HG03135 (cell line): ENCODE results near the gene PRPF6.
"Not testable (repeated sequence)": the region's sequence is repeated elsewhere in the genome, so short reads cannot be mapped to it uniquely, and the experiment has no call there.

Source experiments
- ATAC-seq: cut with Tn5 transposase; IDR thresholded peaks from one replicate; pipeline ENCODE4 v1.9.1; 2021; ENCODE audit warnings: mild to moderate bottlenecking, moderate library complexity; ENCODE audit not compliant: unreplicated experiment

Gene PRPF6

DNA sequence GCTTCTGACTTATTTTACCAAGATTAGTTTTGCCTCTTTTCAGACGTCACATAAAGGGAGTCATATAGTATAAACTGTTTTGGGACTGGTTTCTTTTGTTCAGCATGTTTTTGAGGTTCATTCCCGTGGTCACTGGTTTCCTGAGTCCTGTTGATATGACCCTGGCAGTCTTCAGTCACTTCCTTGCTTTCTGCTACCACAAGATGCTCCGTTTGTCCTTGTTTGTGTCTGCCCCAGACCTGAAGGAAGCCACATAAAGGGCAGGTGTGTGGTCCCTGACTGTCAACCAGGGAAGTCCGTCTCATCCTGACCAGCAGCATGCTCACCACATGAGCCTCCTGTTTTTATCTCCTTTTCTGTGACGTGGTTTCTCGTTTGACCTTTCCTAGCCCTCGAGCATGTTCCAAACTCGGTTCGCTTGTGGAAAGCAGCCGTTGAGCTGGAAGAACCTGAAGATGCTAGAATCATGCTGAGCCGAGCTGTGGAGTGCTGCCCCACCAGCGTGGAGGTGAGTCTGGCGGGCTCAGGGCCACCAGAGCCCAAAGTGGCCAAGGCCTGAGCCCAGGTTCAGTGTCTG lies 29.0 kb downstream of the PRPF6 start:
- ATAC-seq = no peak

- ATAC-seq = no peak
These were observed 29.8 kb downstream of the PRPF6 start for GRCh38 chr20:64010711-64011237.

DNA sequence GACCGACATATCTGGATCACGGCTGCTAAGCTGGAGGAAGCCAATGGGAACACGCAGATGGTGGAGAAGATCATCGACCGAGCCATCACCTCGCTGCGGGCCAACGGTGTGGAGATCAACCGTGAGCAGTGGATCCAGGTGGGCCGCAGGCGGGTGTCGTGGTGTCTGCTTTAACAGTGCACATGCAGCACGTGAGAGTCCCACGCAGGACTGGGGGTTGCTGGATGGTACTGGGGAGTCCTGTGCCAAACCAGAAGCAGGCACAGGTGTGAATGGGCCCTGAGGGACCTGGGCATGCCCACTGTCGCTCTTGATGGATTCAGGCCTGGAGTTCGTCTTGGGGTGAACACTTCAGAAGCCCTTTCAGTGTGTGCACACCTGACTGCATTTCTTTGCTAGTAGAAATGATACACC lies 30.4 kb downstream of the PRPF6 start:
- no peak for ATAC-seq

GRCh38 chr20:64012385-64013154 lies 31.6 kb downstream of the PRPF6 start:
- not testable (repeated sequence) for ATAC-seq

DNA sequence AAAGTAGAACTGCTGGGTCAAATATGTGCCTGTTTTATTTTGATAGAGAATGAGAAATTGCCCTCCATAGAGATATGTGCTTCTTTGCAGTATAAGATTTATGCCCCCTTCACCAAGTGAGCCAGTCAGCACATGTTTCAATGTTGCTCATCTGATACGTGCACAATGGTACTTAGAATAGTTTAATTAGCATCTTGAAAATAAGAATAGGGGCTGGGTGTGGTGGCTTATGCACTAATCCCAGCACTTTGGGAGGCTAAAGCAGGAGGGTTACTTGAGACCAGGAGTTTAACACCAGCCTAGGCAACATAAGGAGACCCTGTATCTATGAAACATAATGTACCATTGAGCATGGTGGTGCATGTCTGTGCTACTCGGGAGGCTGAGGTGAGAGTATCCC lies 34.7 kb downstream of the PRPF6 start:
- ATAC-seq = no peak

DNA sequence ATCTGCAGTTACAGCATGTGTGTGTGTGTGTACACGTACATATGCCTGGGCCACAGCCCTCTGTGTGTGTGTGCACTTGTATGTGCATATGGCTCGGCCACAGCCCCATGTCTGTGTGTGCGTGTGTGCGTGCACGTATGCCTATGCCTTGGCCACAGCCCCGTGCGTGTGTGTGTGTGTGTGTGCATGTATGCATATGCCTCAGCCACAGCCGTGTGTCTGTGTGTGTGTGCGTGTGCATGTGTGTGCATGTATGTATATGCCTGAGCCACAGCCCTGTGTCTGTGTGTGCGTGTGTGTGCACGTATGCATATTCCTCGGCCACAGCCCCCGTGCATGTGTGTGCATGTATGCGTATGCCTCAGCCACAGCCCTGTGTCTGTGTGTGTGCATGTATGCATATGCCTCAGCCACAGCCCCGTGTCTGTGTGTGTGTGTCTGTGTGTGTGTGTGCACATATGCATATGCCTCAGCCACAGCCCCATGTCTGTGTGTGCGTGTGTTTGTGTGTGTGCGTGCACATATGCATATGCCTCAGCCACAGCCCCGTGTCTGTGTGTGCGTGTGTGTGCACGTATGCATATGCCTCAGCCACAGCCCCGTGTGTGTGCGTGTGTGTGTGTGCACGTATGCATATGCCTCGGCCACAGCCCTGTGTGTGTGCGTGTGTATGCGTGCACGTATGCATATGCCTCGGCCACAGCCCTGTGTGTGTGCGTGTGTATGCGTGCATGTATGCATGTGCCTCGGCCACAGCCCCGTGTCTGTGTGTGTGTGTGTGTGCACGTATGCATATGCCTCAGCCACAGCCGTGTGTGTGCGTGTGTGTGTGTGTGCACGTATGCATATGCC lies 40.4 kb downstream of the PRPF6 start:
- ATAC-seq = no peak

- no peak for ATAC-seq
These were observed 41.9 kb downstream of the PRPF6 start for GRCh38 chr20:64022671-64023360.

GRCh38 chr20:64023361-64024140 lies 42.6 kb downstream of the PRPF6 start:
- ATAC-seq = no peak

GRCh38 chr20:64024141-64024990 lies 43.4 kb downstream of the PRPF6 start:
- no peak for ATAC-seq

- ATAC-seq = no peak
These were observed 44.3 kb downstream of the PRPF6 start for GRCh38 chr20:64025101-64025825.

GRCh38 chr20:64025826-64026412 lies 45.0 kb downstream of the PRPF6 start:
- ATAC-seq = no peak

DNA sequence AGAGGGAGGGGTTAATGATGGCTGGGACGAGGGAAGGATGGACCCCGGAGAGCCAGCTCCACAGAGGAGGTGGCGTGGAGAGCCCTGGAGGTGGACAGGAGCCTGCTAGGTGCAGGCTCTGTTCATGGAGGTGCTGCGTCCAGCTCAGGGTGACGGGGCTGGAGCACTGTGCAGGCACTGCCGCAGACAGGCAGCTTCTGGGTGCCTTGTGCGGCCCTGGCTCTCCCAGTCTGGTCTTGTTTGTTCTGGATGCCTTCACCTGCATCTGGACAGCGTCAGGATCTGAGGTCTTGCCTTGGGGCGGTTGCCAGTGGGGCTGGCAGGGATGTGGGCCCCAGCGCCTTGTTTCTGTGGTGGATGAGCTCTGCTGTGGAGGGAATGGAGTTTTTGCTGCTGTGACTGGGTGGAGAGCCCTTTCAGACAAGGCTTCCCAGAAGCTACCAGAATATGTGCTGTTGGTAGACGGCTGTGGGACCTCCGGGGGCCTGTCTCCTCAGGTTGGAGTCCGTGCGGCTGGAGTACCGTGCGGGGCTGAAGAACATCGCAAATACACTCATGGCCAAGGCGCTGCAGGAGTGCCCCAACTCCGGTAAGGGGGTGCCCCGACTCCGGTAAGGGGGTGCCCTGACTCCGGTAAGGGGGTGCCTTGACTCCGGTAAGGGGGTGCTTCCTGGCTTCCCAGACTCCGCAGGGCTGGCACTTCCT lies 47.2 kb downstream of the PRPF6 start:
- ATAC-seq = no peak

DNA sequence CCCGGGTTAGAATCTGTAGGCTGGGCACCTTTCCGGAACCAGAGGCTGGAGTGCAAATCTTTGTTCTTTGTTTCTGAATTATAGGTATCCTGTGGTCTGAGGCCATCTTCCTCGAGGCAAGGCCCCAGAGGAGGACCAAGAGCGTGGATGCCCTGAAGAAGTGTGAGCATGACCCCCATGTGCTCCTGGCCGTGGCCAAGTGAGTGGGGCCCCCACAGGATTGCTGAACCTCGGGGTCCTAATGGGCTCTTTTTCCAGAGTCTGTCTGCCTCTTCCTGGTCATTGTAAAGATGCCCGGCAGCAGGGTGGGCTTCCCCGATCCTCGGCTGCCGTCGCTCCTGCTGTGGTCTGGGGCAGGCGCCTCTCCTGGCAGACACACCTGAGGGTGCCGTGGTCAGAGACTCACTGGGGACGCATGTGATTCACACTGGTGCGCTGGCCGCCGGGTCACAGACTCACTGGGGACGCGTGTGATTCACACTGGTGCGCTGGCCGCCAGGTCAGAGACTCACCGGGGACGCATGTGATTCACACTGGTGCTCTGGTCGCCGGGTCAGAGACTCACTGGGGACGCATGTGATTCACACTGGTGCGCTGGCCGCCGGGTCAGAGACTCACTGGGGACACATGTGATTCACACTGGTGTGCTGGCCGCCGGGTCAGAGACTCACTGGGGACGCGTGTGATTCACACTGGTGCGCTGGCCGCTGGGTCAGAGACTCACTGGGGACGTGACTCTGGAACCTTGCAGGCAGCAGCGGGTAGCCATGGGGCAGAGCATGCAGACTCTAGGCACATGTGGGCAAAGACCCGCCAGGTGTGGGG lies 48.6 kb downstream of the PRPF6 start:
- ATAC-seq = no peak

GRCh38 chr20:64030371-64031134 lies 49.6 kb downstream of the PRPF6 start:
- ATAC-seq = no peak

DNA sequence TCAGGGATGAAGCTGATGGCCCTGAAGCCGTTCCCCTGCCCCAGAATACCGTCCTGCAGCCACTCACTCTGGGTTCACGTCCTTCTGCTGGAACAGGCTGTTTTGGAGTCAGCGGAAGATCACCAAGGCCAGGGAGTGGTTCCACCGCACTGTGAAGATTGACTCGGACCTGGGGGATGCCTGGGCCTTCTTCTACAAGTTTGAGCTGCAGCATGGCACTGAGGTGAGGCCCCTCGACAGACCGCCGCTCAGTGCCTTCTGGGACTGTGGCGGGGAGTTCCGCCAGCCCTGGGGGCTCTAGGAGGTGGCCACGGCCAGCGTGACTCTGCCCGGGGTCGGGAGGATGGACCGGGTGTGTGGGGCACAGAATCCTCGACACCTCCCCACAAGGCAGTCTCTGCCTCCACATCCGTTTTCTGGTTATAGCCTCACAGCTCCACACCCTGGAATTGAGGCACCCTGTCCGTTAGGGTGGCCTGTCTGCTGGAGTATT lies 50.9 kb downstream of the PRPF6 start:
- ATAC-seq = no peak
